Uterus (tissue), 4 donors: Measurements from ENCODE around the gene CD96. TPM values are rescaled to one million over a fixed set of nuclear protein-coding genes. Genes with fewer than 3 reads are reported as not detected.

ENCODE experiments used
- DNase-seq, 2 donors: peaks; one replicate each; pipeline ENCODE4 v3.0.0-alpha.2; 2019 to 2020
- H3K27ac ChIP-seq, 2 donors: fragments of 200-600 bp; sonication (generic); 1 replicate in 1 of 2; 2 replicates in 1 of 2; pipeline ENCODE4 v1.5.1; 2016 to 2018
- H3K27me3 ChIP-seq, 2 donors: fragments of 200-600 bp; sonication (generic); one replicate each; pipeline ENCODE4 v1.5.1; 2018 to 2019; ENCODE audit warnings: control low read depth in 1 of 2
- H3K36me3 ChIP-seq, 2 donors: fragments of 200-600 bp; sonication (generic); one replicate each; pipeline ENCODE4 v1.5.1; 2019; ENCODE audit warnings: control low read depth in 1 of 2
- H3K4me1 ChIP-seq, 2 donors: fragments of 200-600 bp; sonication (generic); one replicate each; pipeline ENCODE4 v1.5.1; 2018 to 2019; ENCODE audit warnings: control low read depth in 1 of 2
- H3K4me3 ChIP-seq, 2 donors: fragments of 200-600 bp; sonication (generic); 1 replicate in 1 of 2; 2 replicates in 1 of 2; pipeline ENCODE4 v1.5.1; 2018 to 2019; ENCODE audit warnings: mild to moderate bottlenecking in 1 of 2
- H3K9me3 ChIP-seq, 2 donors: fragments of 200-600 bp; sonication (generic); one replicate each; pipeline ENCODE4 v1.5.1; 2019; ENCODE audit warnings: control low read depth in 1 of 2
- POLR2A ChIP-seq, 2 donors: fragments of 450-650 bp; IDR thresholded peaks; one replicate each; pipeline ENCODE4 v1.6.1; 2016; ENCODE audit warnings: antibody characterized with exemption in 2 of 2, mild to moderate bottlenecking in 1 of 2, moderate library complexity in 1 of 2
- intact Hi-C: fragments of 100-400 bp; cut with DNase I; formaldehyde crosslinking; loops from one replicate; pipeline ENCODE4 v1.15.1; 2023; ENCODE audit warnings: low total_unique reads
- total RNA-seq, 4 donors: library from RNA; depleted of rRNA in 3 of 4; stranded (reverse); fragments of >200 nt in 3 of 4; gene quantifications; one replicate each; pipeline versions ENCODE4 v1.1.0 to v1.2.4, GENCODE V29; 2014 to 2023
- TF ChIP-seq, protein P1 (sequence below), 4 experiments: fragments of 200-600 bp in 2 of 4; fragments of 450-650 bp in 2 of 4; sonication (generic) in 2 of 4; IDR thresholded peaks; one replicate each; pipeline ENCODE4 v1.5.1; 2016 to 2019; ENCODE audit warnings: antibody characterized with exemption in 4 of 4, mild to moderate bottlenecking in 2 of 4, moderate library complexity in 1 of 4
- donor health status: DM: yes; HTN: yes; CAD: no.

CD96 gene, protein sequence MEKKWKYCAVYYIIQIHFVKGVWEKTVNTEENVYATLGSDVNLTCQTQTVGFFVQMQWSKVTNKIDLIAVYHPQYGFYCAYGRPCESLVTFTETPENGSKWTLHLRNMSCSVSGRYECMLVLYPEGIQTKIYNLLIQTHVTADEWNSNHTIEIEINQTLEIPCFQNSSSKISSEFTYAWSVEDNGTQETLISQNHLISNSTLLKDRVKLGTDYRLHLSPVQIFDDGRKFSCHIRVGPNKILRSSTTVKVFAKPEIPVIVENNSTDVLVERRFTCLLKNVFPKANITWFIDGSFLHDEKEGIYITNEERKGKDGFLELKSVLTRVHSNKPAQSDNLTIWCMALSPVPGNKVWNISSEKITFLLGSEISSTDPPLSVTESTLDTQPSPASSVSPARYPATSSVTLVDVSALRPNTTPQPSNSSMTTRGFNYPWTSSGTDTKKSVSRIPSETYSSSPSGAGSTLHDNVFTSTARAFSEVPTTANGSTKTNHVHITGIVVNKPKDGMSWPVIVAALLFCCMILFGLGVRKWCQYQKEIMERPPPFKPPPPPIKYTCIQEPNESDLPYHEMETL
- 1 to 10 TPM; 1.0 to 2.8 (median 2.2) TPM for total RNA-seq

DNA sequence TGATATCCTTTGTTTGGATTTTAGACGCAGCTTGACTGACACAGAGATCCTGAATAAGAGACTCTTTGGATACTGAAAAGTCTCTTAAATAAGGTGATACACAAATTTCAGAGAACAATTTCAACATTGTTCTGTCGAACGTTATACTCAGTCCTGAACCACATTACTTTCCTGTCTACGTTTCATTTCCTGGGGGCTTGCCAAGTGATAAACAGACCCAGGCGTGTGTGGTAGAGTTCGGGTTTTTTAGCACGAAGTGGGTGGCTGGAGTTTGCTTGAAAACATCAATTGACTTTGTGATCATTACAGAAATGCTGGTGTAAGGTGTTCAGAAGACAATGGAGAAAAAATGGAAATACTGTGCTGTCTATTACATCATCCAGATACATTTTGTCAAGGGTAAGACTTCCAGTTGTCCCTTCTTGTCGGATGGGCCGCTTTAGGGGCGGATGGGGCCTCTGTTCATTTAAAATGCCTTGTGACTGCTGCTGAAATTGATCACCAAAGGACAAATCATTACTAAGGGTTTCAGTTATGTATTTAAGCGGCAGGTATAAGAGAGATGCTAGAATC, at the start of gene CD96:
Gene CD96, plus strand, starts transcription at position 287 of the 573 bp plus-strand sequence. Its CDS starts 52 bp downstream, at position 339.
- no peaks in the 10 kb centered on the region for H3K36me3 ChIP-seq
- H3K27ac ChIP-seq: no peak within 1 kb of the TSS
- intact Hi-C loops: no loop called here

DNA sequence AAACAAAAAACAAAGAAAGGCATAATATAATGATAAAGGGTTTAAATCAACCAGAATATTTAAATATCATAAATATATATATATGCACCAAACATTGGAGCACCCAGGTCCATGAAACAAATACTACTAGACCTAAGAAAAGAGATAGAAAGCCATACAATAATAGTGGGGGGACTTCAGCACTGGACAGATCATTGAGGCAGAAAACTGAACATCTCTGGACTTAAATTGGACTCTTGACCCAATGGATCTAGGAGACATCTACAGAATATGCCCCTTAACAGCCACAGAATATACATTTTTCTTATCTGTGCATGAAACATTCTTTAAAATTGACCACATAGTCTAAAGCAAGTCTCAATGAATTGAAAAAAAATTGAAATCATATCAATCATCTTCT, 48.7 kb upstream of the CD96 start:
- no peaks in the 10 kb centered on the region for H3K9me3 ChIP-seq
- no peaks in the 10 kb centered on the region for H3K4me1 ChIP-seq
- TF ChIP-seq, protein P1, sequence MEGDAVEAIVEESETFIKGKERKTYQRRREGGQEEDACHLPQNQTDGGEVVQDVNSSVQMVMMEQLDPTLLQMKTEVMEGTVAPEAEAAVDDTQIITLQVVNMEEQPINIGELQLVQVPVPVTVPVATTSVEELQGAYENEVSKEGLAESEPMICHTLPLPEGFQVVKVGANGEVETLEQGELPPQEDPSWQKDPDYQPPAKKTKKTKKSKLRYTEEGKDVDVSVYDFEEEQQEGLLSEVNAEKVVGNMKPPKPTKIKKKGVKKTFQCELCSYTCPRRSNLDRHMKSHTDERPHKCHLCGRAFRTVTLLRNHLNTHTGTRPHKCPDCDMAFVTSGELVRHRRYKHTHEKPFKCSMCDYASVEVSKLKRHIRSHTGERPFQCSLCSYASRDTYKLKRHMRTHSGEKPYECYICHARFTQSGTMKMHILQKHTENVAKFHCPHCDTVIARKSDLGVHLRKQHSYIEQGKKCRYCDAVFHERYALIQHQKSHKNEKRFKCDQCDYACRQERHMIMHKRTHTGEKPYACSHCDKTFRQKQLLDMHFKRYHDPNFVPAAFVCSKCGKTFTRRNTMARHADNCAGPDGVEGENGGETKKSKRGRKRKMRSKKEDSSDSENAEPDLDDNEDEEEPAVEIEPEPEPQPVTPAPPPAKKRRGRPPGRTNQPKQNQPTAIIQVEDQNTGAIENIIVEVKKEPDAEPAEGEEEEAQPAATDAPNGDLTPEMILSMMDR (IDR thresholded peaks at IDR 0.05): no peak
- TF ChIP-seq POLR2A (IDR thresholded peaks at IDR 0.05): no peak
- DNase-seq: no peak
- H3K27me3 ChIP-seq: no peaks in the 10 kb centered on the region
- no peak overlapping the region for H3K27ac ChIP-seq
- intact Hi-C loops: no loop called here
- no peak overlapping the region for H3K4me3 ChIP-seq
- no peaks in the 10 kb centered on the region for H3K36me3 ChIP-seq

More for the DNA sequence above, at the start of gene CD96:
- no peak for DNase-seq
- no peak for TF ChIP-seq POLR2A (IDR thresholded peaks at IDR 0.05)
- TF ChIP-seq, protein P1 (IDR thresholded peaks at IDR 0.05): no peak
- no peaks in the 10 kb centered on the region for H3K9me3 ChIP-seq
- H3K4me3 ChIP-seq: no peak within 1 kb of the TSS
- no peaks in the 10 kb centered on the region for H3K27me3 ChIP-seq
- H3K4me1 ChIP-seq: no peaks in the 10 kb centered on the region

DNA sequence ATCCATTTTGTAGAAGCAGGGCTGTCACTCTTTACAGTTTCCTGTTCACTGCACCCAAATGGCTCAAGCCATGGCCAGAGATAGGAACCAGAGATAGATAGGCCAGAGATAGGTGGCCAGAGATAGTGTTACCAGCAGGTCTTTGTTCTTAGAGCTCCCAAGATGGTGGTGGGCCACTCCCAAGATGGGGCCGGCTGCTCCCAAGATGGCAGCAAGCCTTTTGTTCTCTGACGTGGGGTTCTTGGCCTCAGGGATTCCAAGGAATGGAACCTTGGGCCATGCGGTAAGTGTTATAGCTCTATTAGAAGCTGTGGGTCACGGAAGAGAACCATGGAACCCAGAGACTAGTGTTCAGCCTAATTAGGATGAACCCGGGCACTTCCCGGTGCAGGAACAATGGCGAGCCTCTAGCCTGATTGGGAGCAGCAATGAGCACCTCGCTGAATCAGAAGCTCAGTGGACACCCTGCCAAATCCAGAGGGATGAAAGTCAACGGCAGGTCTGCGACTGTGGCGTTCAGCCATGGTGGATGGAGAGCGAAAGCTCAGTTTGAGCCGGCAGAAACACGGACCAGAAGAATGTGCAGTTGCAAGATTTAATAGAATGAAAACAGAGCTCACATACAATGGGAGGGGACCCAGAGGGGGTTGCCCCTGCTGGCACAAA, 45.0 kb upstream of the CD96 start:
- intact Hi-C loops: no loop called here
- Histone ChIP-seq H3K27ac (no peak overlapping the region), H3K9me3 (no peaks in the 10 kb centered on the region), H3K4me1 (no peaks in the 10 kb centered on the region), H3K4me3 (no peak overlapping the region), H3K36me3 (no peaks in the 10 kb centered on the region), H3K27me3 (no peaks in the 10 kb centered on the region)
- no peak for DNase-seq
- TF ChIP-seq POLR2A (IDR thresholded peaks at IDR 0.05): no peak
- TF ChIP-seq, protein P1 (IDR thresholded peaks at IDR 0.05): no peak

DNA sequence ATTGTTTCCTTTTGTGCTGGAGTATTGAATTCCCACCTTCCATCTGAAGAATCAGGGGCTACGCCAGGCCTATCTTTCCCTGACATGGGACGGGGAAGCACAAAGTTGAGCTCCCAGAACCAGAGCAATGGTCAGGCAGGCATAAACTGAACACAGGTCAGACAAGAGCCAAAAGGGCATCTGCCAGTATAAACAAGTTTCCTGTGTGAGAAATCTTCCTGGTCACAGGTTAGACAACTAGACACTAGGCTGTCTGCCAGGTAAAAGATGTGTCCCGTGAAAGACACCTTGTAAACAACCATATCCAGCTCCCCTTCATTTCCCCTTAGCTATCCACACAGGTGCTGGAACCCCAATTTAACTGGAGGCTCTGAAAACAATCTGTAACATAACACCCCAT, 44.0 kb upstream of the CD96 start:
- no peaks in the 10 kb centered on the region for H3K27me3 ChIP-seq
- TF ChIP-seq, protein P1 (IDR thresholded peaks at IDR 0.05): no peak
- no peak for TF ChIP-seq POLR2A (IDR thresholded peaks at IDR 0.05)
- H3K27ac ChIP-seq: no peak overlapping the region
- H3K36me3 ChIP-seq: no peaks in the 10 kb centered on the region
- H3K4me3 ChIP-seq: no peak overlapping the region
- intact Hi-C loops: no loop called here
- no peaks in the 10 kb centered on the region for H3K9me3 ChIP-seq
- DNase-seq: no peak
- no peaks in the 10 kb centered on the region for H3K4me1 ChIP-seq
